ENCODE data around the gene WDR18.

DNA sequence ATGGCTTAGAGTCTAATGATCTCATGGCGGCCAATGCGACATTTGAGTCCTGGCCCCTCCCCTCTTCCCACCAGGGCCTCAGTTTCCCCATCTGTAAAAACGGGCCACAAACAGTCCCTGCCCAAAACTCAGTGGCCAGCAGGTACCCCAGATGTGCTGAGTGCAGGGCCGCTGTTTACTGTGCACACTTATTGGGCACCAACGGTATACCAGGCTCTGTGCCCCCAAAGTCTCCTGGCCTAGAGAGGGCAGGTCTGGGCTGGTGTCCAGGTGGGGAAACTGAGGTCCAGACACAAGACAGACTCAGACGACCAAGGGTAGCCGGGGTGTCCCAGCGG is 23.6 kb upstream of the WDR18 start:
- TF ChIP-seq GATA2 (IDR thresholded peaks at IDR 0.05; ENCODE audit: low read depth, low read length) (no peak), GATA3 (IDR thresholded peaks at IDR 0.05; ENCODE audit: low read depth, low read length) (no peak)

Data from SH-SY5Y (cell line).